Measurements from ENCODE around the gene ZDHHC9.

DNA sequence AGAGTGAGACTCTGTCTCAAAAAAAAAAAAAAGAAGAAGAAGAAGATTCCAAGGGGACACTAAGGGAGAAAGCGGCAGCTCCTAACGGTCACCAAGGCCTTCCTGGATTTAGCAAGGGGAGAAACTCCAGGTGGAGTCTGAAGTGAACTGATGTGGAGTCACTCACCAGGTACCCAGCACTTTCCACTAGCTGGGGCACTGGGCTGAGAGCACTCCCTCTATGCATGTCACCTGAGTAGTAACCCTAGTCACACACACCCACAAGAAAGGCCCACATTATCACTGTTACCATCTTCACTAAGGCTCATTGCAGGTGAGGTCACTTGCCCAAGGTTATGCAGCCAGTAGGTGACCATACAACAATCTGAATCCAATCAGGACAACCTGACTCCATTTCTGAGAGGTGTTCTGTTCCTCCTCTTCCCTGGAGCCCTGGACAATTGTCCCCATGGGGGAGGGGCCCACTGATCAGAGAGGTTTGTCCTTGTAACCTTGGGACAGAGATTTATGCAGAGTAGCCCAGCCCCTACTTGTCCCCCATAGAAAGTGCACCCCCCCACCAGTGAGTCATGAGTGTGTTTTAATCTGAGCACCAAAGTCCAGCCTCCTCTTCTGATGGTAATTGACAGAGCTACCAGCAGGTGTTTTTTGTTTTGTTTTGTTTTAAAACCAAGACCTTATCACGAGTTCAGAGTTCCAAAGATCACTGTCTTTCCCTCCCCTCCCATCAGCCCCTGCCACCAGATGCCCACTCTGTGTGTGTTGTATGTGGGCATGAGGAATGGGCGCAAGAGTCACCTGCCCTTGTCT is 69.8 kb downstream of the ZDHHC9 start:
- TF ChIP-seq, protein P1, sequence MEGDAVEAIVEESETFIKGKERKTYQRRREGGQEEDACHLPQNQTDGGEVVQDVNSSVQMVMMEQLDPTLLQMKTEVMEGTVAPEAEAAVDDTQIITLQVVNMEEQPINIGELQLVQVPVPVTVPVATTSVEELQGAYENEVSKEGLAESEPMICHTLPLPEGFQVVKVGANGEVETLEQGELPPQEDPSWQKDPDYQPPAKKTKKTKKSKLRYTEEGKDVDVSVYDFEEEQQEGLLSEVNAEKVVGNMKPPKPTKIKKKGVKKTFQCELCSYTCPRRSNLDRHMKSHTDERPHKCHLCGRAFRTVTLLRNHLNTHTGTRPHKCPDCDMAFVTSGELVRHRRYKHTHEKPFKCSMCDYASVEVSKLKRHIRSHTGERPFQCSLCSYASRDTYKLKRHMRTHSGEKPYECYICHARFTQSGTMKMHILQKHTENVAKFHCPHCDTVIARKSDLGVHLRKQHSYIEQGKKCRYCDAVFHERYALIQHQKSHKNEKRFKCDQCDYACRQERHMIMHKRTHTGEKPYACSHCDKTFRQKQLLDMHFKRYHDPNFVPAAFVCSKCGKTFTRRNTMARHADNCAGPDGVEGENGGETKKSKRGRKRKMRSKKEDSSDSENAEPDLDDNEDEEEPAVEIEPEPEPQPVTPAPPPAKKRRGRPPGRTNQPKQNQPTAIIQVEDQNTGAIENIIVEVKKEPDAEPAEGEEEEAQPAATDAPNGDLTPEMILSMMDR (IDR thresholded peaks at IDR 0.05): no peak
- no peak for TF ChIP-seq POLR2A (IDR thresholded peaks at IDR 0.05)

All from ovary (tissue), 3 donors.